DND-41 (cell line): ENCODE data around the gene INTS3.

Source experiments
- ATAC-seq: fragments of 200-7000 bp; cut with Tn5 transposase; 3 replicates; pipeline ENCODE4 v1.9.1; 2021; ENCODE audit warnings: low read depth; ENCODE audit not compliant: insufficient read depth
- DNase-seq: peaks from one replicate; pipeline ENCODE4 v3.0.0-alpha.2; 2020
- H2AFZ ChIP-seq: 2 replicates; pipeline ENCODE4 v1.6.0; 2012; ENCODE audit warnings: low read depth, low read length
- H3K27ac ChIP-seq: 2 replicates; pipeline ENCODE4 v1.5.1; 2012; ENCODE audit warnings: low read length, inconsistent platforms
- H3K27me3 ChIP-seq: fragments of 200-600 bp; sonication (generic); 2 replicates; pipeline ENCODE4 v1.6.0; 2012; ENCODE audit warnings: low read length, mild to moderate bottlenecking, inconsistent platforms; ENCODE audit not compliant: insufficient read depth, poor library complexity
- H3K36me3 ChIP-seq: 2 replicates; pipeline ENCODE4 v1.5.1; 2012; ENCODE audit warnings: low read length, inconsistent platforms; ENCODE audit not compliant: insufficient read depth
- H3K4me1 ChIP-seq: 2 replicates; pipeline ENCODE4 v1.5.1; 2012; ENCODE audit warnings: mild to moderate bottlenecking, low read length; ENCODE audit not compliant: insufficient read depth
- H3K4me2 ChIP-seq: 2 replicates; pipeline ENCODE4 v1.6.0; 2012; ENCODE audit warnings: mild to moderate bottlenecking, moderate library complexity, low read length, inconsistent platforms; ENCODE audit not compliant: insufficient read depth
- H3K4me3 ChIP-seq, 2 experiments: fragments of 200-600 bp in 1 of 2; shearing (Covaris generic) in 1 of 2; 2 replicates each; pipeline ENCODE4 v1.5.1; 2012 to 2016; ENCODE audit warnings: inconsistent platforms in 2 of 2, low read length in 2 of 2, mild to moderate bottlenecking in 2 of 2, low read depth in 1 of 2, moderate library complexity in 1 of 2
- H3K79me2 ChIP-seq: 2 replicates; pipeline ENCODE4 v1.6.0; 2012; ENCODE audit warnings: low read length, inconsistent platforms; ENCODE audit not compliant: insufficient read depth
- H3K9ac ChIP-seq: 2 replicates; pipeline ENCODE4 v1.6.0; 2012; ENCODE audit warnings: low read depth, mild to moderate bottlenecking, inconsistent platforms, low read length, moderate library complexity
- H3K9me3 ChIP-seq: 2 replicates; pipeline ENCODE4 v1.5.1; 2012; ENCODE audit warnings: low read length, moderate library complexity, mild to moderate bottlenecking, inconsistent platforms; ENCODE audit not compliant: insufficient read depth, severe bottlenecking
- H4K20me1 ChIP-seq: 2 replicates; pipeline ENCODE4 v1.6.0; 2012; ENCODE audit warnings: low read length; ENCODE audit not compliant: insufficient read depth
- CTCF ChIP-seq: IDR thresholded peaks from 2 replicates; pipeline ENCODE4 v1.5.1; 2012; ENCODE audit warnings: borderline replicate concordance, low read length, moderate library complexity, mild to moderate bottlenecking; ENCODE audit not compliant: poor library complexity, severe bottlenecking; ENCODE audit errors: extremely low read depth
- EZH2 ChIP-seq: IDR thresholded peaks from 3 replicates; pipeline ENCODE4 v1.6.1; 2012; ENCODE audit warnings: borderline replicate concordance, low read depth, mild to moderate bottlenecking, moderate library complexity, low read length, inconsistent platforms; ENCODE audit not compliant: severe bottlenecking

Gene INTS3

DNA sequence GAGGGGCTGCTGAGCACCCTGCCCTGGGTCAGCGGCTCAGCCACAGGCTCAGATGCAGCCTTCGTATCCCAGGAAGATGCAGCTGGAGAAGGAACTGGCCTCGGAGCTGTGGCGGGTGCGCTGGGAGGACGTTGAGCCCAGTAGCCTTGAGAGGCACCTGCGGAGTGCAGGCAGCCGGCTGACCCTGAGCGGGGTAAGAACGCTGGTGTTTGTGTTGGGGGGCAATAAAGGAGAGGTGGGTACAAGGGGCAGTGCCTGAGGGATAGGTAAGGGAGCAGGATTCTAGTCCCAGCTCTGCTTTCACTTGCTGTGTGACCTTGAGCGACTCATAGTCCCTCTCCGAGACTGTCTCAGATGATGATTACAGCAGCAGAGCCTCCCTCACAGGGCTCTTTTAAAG, 43.0 kb upstream of the INTS3 start:
- H3K79me2 ChIP-seq = no peaks in the 10 kb centered on the region
- H3K27ac ChIP-seq = no peak overlapping the region
- no peaks in the 10 kb centered on the region for H3K4me1 ChIP-seq
- no peaks in the 10 kb centered on the region for H3K36me3 ChIP-seq
- H3K9me3 ChIP-seq = no peaks in the 10 kb centered on the region
- H3K27me3 ChIP-seq = peaks cover 25% of the 10 kb centered on the region
- H3K9ac ChIP-seq = no peak overlapping the region
- DNase-seq (no peak), ATAC-seq (no peak)
- no peak overlapping the region for H2AFZ ChIP-seq
- H3K4me2 ChIP-seq = no peak overlapping the region
- no peak overlapping the region for H3K4me3 ChIP-seq
- no peak for TF ChIP-seq CTCF
- TF ChIP-seq EZH2 = no peak
- no peaks in the 10 kb centered on the region for H4K20me1 ChIP-seq

DNA sequence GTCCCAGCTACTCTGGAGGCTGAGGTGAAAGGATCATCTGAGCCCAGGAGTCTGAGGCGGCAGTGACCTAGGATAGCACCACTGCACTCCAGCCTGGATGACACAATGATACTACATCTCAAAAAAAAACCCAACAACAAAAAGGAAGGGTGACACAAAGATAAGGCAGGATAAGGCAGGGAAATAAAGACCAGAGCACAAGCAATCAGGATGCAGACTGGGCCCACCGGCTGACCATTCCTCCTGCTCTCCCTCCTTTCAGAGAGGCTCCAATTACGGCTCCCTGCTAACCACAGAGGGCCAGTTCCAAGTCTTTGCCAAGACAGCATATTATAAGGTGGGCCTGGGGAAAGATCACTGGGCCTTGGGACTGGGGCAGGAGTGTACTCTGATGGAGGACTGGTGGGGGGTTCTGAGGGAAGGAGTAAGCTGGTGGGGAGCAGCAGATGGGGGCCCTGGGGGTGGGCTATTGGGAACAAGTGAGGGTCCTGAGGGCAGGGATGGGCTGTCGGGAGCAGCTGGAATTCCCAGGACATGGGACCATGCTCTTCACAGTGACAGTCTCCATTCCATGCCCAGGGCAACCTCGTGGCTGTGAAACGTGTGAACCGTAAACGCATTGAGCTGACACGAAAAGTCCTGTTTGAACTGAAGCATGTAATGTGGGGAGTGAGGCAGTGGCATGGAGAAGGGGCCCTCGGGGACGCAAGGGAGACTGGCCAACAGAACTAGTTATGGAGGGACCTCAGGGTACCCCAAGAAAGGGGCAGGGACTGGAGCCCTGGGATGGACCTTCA, 42.1 kb upstream of the INTS3 start:
- peaks cover 22% of the 10 kb centered on the region for H3K27me3 ChIP-seq
- ATAC-seq = no peak

GRCh38 chr1:153687346-153688125, 40.3 kb upstream of the INTS3 start:
- Histone ChIP-seq H3K4me1 (peaks cover 9% of the 10 kb centered on the region; the same call in 1 of the 2 replicates), H3K27ac (no peak overlapping the region), H3K9me3 (no peaks in the 10 kb centered on the region), H3K79me2 (no peaks in the 10 kb centered on the region), H3K4me3 (no peak overlapping the region), H3K36me3 (no peaks in the 10 kb centered on the region), H3K27me3 (peaks cover 16% of the 10 kb centered on the region), H3K9ac (no peak overlapping the region), H4K20me1 (no peaks in the 10 kb centered on the region), H3K4me2 (no peak overlapping the region), H2AFZ (no peak overlapping the region)
- no peak for DNase-seq
- TF ChIP-seq EZH2 (no peak), CTCF (no peak)
- no peak for ATAC-seq

More for the DNA sequence above, 42.1 kb upstream of the INTS3 start:
- Histone ChIP-seq H4K20me1 (no peaks in the 10 kb centered on the region), H3K27ac (no peak overlapping the region), H2AFZ (no peak overlapping the region), H3K4me3 (no peak overlapping the region), H3K4me2 (no peak overlapping the region), H3K4me1 (0 out of 2 replicates have a peak, but pooled peaks cover 3% of the 10 kb centered on the region), H3K79me2 (no peaks in the 10 kb centered on the region), H3K9me3 (no peaks in the 10 kb centered on the region), H3K9ac (no peak overlapping the region), H3K36me3 (no peaks in the 10 kb centered on the region)
- no peak for TF ChIP-seq EZH2
- TF ChIP-seq CTCF = no peak
- DNase-seq = no peak
